ENCODE measurements around the gene TUBA4B. TPM values are rescaled to one million over a fixed set of nuclear protein-coding genes. Genes with fewer than 3 reads are reported as not detected.

Gene TUBA4B
- total RNA-seq, 3 donors from 2014 or later (not counting 1 experiment from before 2014, with no cell fraction given) = not detected

DNA sequence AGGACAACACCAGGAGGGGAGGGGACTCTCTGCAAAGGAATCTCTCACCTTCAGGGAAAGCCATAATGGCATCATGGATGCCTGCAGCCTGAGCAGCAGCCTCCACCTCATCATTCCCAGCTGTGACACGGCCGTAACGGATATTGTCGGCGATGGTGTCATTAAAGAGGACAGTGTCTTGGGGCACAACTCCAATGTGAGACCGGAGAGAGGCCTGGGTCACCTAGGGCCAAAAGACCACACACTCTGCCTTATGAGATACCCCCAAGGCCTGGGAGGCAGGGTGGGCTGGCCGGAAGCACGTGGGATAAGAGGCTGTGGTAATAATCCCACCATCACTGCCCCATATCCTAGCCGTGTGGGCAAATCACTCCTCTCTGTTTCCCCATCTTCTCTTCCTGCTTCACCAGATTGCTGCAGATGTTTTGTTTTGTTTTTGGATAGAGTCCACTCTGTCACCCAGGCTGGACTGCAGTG lies 42.1 kb upstream of the TUBA4B start:
- intact Hi-C loops (cut with micrococcal nuclease) = loop anchor here (1.0 to 5.0 kb wide), 4 partner anchors 40 to 177 kb away; partner anchors contain the start of gene NHEJ1
- Mint-ChIP-seq H3K9me3 (no peaks in the 10 kb centered on the region), H3K36me3 (no peaks in the 10 kb centered on the region), H3K27me3 (ENCODE audit: low read depth in 2 of 2) (no peaks in the 10 kb centered on the region), H3K4me1 (peaks cover 23 to 32% of the 10 kb centered on the region in 2 donors), H3K27ac (peak overlapping the region; percentile 82 to 92), H3K4me3 (peak overlapping the region; percentile 71)
- Histone ChIP-seq H3K4me1 (ENCODE audit: control insufficient read depth, insufficient read depth, low read length) (peaks cover 49% of the 10 kb centered on the region), H3K4me3 (ENCODE audit: low read length) (no peak overlapping the region), H3K9me3 (ENCODE audit: control insufficient read depth, insufficient read depth, low read length) (no peaks in the 10 kb centered on the region), H3K36me3 (ENCODE audit: control insufficient read depth, insufficient read depth, low read length) (peaks cover 17% of the 10 kb centered on the region), H3K27ac (ENCODE audit: low read length) (peak overlapping the region; percentile 27), H3K27me3 (ENCODE audit: control insufficient read depth, insufficient read depth, low read length) (no peaks in the 10 kb centered on the region)
- no peak for ATAC-seq
- WGBS (ENCODE audit: insufficient coverage) = over 99% methylated on average over 8 of the region's 9 CpGs
- TF ChIP-seq, protein P1, sequence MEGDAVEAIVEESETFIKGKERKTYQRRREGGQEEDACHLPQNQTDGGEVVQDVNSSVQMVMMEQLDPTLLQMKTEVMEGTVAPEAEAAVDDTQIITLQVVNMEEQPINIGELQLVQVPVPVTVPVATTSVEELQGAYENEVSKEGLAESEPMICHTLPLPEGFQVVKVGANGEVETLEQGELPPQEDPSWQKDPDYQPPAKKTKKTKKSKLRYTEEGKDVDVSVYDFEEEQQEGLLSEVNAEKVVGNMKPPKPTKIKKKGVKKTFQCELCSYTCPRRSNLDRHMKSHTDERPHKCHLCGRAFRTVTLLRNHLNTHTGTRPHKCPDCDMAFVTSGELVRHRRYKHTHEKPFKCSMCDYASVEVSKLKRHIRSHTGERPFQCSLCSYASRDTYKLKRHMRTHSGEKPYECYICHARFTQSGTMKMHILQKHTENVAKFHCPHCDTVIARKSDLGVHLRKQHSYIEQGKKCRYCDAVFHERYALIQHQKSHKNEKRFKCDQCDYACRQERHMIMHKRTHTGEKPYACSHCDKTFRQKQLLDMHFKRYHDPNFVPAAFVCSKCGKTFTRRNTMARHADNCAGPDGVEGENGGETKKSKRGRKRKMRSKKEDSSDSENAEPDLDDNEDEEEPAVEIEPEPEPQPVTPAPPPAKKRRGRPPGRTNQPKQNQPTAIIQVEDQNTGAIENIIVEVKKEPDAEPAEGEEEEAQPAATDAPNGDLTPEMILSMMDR (IDR thresholded peaks at IDR 0.05) = no peak
- DNase-seq = no peak

DNA sequence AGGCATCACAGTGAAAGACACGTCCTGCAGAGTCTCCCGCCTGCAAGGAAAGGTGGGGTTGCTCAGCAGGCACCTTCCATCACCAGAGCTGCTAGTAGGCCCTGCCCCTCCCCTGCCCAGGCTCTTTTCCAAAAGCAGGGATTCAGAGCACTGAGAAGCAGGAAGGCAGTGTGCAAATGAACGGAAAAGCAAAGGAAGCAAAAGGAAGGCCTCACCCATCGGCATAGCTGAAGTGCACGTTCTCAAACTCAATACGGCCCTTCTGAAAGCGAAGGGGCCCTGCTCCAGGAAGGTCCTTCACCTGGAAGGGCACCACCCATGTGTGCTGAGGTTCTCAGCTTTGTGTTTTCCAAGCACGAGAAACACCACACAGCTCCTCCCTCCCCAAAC lies 40.0 kb upstream of the TUBA4B start:
- ATAC-seq (no peak), DNase-seq (no peak)
- Mint-ChIP-seq H3K27ac (no peak overlapping the region), H3K27me3 (ENCODE audit: low read depth in 2 of 2) (no peaks in the 10 kb centered on the region), H3K36me3 (no peaks in the 10 kb centered on the region), H3K4me3 (no peak overlapping the region), H3K9me3 (no peaks in the 10 kb centered on the region), H3K4me1 (peaks cover 20 to 27% of the 10 kb centered on the region in 2 donors)
- TF ChIP-seq, protein P1 (IDR thresholded peaks at IDR 0.05) = no peak
- intact Hi-C loops (cut with micrococcal nuclease) = loop anchor here (5.0 kb wide), 1 partner anchor 156 kb away; no protein-coding TSS in a partner anchor
- no peaks in the 10 kb centered on the region for H3K9me3 ChIP-seq (ENCODE audit: control insufficient read depth, insufficient read depth, low read length)
- peaks cover 41% of the 10 kb centered on the region for H3K4me1 ChIP-seq (ENCODE audit: control insufficient read depth, insufficient read depth, low read length)
- 97% methylated on average over 8 of the region's 8 CpGs for WGBS (ENCODE audit: insufficient coverage)
- no peak overlapping the region for H3K4me3 ChIP-seq (ENCODE audit: low read length)
- H3K27me3 ChIP-seq (ENCODE audit: control insufficient read depth, insufficient read depth, low read length) = no peaks in the 10 kb centered on the region
- peaks cover 16% of the 10 kb centered on the region for H3K36me3 ChIP-seq (ENCODE audit: control insufficient read depth, insufficient read depth, low read length)
- no peak overlapping the region for H3K27ac ChIP-seq (ENCODE audit: low read length)

DNA sequence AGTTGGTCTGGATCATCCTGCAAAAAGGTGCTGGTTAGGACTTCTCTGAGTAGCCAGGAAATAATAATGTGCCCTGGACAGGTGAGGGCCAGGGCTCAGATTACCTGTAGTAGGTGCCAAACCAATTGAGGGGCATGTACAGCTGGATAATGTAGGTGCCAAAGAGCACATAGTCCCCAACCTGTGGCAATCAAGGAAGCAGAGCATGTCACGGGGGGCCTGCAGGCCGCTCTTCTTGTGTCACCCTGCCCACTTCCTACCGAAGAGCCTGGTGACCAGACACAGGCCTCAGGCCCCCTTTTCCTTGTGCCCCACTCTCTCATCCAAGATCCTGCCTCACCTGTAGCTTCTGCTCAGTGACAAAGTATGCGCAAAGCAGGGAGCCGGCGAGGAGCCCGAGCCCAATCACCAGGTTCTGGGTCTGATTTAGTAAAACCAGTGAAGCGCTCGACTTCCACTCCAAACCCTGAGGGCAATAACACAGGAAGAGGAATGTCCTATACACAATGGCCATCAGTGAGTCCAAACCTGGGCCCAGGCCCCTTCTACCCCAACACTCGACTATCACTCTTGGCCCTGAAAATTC lies 39.5 kb upstream of the TUBA4B start:
- no peaks in the 10 kb centered on the region for H3K27me3 ChIP-seq (ENCODE audit: control insufficient read depth, insufficient read depth, low read length)
- H3K27me3 Mint-ChIP-seq (ENCODE audit: low read depth in 2 of 2) = no peaks in the 10 kb centered on the region
- intact Hi-C loops (cut with micrococcal nuclease) = loop anchor here (5.0 kb wide), 1 partner anchor 156 kb away; no protein-coding TSS in a partner anchor
- peaks cover 18 to 24% of the 10 kb centered on the region in 2 donors for H3K4me1 Mint-ChIP-seq
- DNase-seq = no peak
- TF ChIP-seq, protein P1 (IDR thresholded peaks at IDR 0.05) = no peak
- WGBS (ENCODE audit: insufficient coverage) = 92% methylated on average over 10 of the region's 10 CpGs
- H3K36me3 ChIP-seq (ENCODE audit: control insufficient read depth, insufficient read depth, low read length) = peaks cover 10% of the 10 kb centered on the region
- no peak for ATAC-seq
- H3K36me3 Mint-ChIP-seq = no peaks in the 10 kb centered on the region
- no peak overlapping the region for H3K27ac Mint-ChIP-seq
- no peak overlapping the region for H3K27ac ChIP-seq (ENCODE audit: low read length)
- no peak overlapping the region for H3K4me3 ChIP-seq (ENCODE audit: low read length)
- H3K9me3 Mint-ChIP-seq = no peaks in the 10 kb centered on the region
- no peak overlapping the region for H3K4me3 Mint-ChIP-seq
- no peaks in the 10 kb centered on the region for H3K9me3 ChIP-seq (ENCODE audit: control insufficient read depth, insufficient read depth, low read length)
- H3K4me1 ChIP-seq (ENCODE audit: control insufficient read depth, insufficient read depth, low read length) = peaks cover 42% of the 10 kb centered on the region
